ENCODE results near the gene LINC01488. TPM values are rescaled to one million over a fixed set of nuclear protein-coding genes. Genes with fewer than 3 reads are reported as not detected.

Gene LINC01488
- total and polyA plus RNA-seq, 10 of the 15 experiments (the other 5 are each of a cell fraction or from before 2014, with no cell fraction given) = not detected

- ChIA-PET RAD21 (ENCODE audit: unreplicated experiment) (interaction anchor here (0.6 kb wide), 1 partner anchor 536 kb away, joined by 4 read pairs; no protein-coding TSS in a partner anchor), POLR2A (interaction anchor here (0.6 kb wide), 1 partner anchor 133 kb away, joined by 3 read pairs; no protein-coding TSS in a partner anchor), CTCF (no interaction called here), SMC1A (ENCODE audit: uncharacterized antibody, unreplicated experiment) (no interaction called here)
- Histone ChIP-seq H3K27ac (ENCODE audit: control insufficient read depth, insufficient read depth) (no peak overlapping the region), H4K20me1 (ENCODE audit: control insufficient read depth, insufficient read depth) (no peaks in the 10 kb centered on the region), H3K4me3 (no peak overlapping the region), H3K9ac (ENCODE audit: control insufficient read depth, insufficient read depth, low read length) (no peak overlapping the region), H3K4me2 (ENCODE audit: control insufficient read depth, insufficient read depth) (no peak overlapping the region), H3K79me2 (ENCODE audit: control insufficient read depth, insufficient read depth, low read length) (no peaks in the 10 kb centered on the region), H2AFZ (ENCODE audit: control insufficient read depth, low read depth, low read length) (no peak overlapping the region), H3K36me3 (ENCODE audit: control insufficient read depth in 2 of 2, insufficient read depth in 2 of 2, low read length in 1 of 2) (no peaks in the 10 kb centered on the region), H3K4me1 (ENCODE audit: control insufficient read depth, insufficient read depth, low read length) (no peaks in the 10 kb centered on the region), H3K9me3 (replicated peaks; ENCODE audit: control insufficient read depth, insufficient read depth, low read length) (peaks cover 2% of the 10 kb centered on the region; the same call in 1 of the 3 replicates), H3K27me3 (replicated peaks in 1 of 2; ENCODE audit: control insufficient read depth in 2 of 2, insufficient read depth in 2 of 2, low read length in 1 of 2) (no peaks in the 10 kb centered on the region; a peak in 2 of 4 replicates)
- FAIRE-seq = no peak
- TF ChIP-seq EP300 (IDR thresholded peaks at IDR 0.05; ENCODE audit: borderline replicate concordance in 1 of 2, control insufficient read depth in 1 of 2, low read depth in 2 of 2, low read length in 2 of 2) (no peak), KDM1A (IDR thresholded peaks at IDR 0.05; ENCODE audit: borderline replicate concordance) (no peak), SMAD1 (IDR thresholded peaks at IDR 0.05; ENCODE audit: low read depth, partially characterized antibody) (no peak), RAD21 (IDR thresholded peaks at IDR 0.05; ENCODE audit: insufficient read depth, low read depth, low read length) (no peak), NFIC (IDR thresholded peaks at IDR 0.05; ENCODE audit: low read depth, low read length) (no peak), SIX5 (IDR thresholded peaks at IDR 0.05; ENCODE audit: low read depth, low read length, severe bottlenecking) (no peak)
- TF ChIP-seq, protein P1, sequence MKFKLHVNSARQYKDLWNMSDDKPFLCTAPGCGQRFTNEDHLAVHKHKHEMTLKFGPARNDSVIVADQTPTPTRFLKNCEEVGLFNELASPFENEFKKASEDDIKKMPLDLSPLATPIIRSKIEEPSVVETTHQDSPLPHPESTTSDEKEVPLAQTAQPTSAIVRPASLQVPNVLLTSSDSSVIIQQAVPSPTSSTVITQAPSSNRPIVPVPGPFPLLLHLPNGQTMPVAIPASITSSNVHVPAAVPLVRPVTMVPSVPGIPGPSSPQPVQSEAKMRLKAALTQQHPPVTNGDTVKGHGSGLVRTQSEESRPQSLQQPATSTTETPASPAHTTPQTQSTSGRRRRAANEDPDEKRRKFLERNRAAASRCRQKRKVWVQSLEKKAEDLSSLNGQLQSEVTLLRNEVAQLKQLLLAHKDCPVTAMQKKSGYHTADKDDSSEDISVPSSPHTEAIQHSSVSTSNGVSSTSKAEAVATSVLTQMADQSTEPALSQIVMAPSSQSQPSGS (IDR thresholded peaks at IDR 0.05; ENCODE audit: low read length) = no peak
- no TSS peak for BruUV-seq (replicated peaks)
- WGBS (ENCODE audit: insufficient coverage, insufficient replicate concordance, low lambda C conversion rate, missing lambda C conversion rate) = 17% methylated on average over 7 of the region's 7 CpGs
- no peak for DNase-seq (ENCODE audit: low read depth, low spot score)
- in situ Hi-C loops (cut with MboI) (no loop called here), intact Hi-C loops (cut with micrococcal nuclease; ENCODE audit: unreplicated experiment) (no loop called here)
- no peak for ATAC-seq
Measured at GRCh38 chr11:69461272-69461962, 20.0 kb upstream of the LINC01488 start.
